ENCODE data around the gene SECTM1. TPM values are rescaled to one million over a fixed set of nuclear protein-coding genes. Genes with fewer than 3 reads are reported as not detected.

SECTM1 gene
- total and polyA plus RNA-seq, 2 experiments from 2014 or later, result 9.7 to 15.0 TPM

DNA sequence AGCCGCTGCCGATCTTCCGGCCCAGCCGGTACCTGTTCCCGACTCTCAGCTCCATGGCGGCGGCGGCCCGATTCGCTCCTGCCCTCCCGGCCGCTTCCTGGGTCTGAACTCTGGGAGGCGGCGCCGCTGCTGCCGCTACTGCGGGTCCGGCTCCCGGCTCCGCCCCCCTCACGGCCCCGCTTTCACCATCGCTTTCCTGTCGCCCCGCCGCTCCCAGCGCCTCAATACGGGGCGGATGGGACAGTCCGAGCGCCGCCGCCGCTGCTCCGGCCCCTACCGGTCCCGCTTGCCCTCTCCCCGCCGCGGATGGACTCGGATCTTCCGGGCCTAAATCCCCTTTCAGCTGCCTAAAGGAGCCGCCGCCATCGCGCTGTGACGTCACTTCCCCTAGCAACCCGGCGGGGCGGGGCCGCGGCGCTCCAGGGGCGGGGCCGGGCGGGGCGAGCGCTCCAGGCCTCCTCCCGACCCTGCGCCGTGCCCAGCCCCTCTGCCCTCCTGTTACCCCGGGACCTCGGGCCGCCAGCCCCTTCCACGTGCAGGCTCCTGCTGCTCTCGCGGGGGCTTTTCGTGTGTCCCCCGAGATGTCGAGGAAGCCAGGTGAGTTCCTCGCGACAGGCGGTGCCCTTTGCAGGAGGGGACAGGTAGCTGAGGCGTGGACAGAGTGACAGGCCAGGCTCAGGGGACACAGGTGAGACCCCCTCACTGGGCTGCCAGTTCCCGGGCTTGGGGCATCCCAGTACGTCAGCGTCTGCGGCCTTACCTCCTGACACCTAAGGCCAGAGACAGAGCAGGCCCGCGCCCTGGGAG lies 60.0 kb downstream of the SECTM1 start, which contains the start of gene CSNK1D:
Gene CSNK1D, minus strand, starts transcription at position 374 of the 807 bp plus-strand sequence. Its CDS starts 319 bp downstream, at position 55.
- peaks cover 56% of the 10 kb centered on the region for H3K79me2 ChIP-seq
- DNase-seq (ENCODE audit: low spot score), result peak; percentile 97
- no peaks in the 10 kb centered on the region for H3K9me3 ChIP-seq (ENCODE audit: low read depth)
- H4K20me1 ChIP-seq (ENCODE audit: insufficient read depth, poor library complexity, severe bottlenecking), result peaks cover 41% of the 10 kb centered on the region
- 16% methylated on average over 22 of the region's 80 CpGs for WGBS (ENCODE audit: low lambda C conversion rate, missing lambda C conversion rate)
- no peaks in the 10 kb centered on the region for H3K27me3 ChIP-seq
- TF ChIP-seq EZH2 (IDR thresholded peaks at IDR 0.05; ENCODE audit: borderline replicate concordance) (no peak), EZH2phosphoT487 (IDR thresholded peaks at IDR 0.05; ENCODE audit: low read depth, severe bottlenecking, unreplicated experiment) (no peak)
- TF ChIP-seq, protein P1, sequence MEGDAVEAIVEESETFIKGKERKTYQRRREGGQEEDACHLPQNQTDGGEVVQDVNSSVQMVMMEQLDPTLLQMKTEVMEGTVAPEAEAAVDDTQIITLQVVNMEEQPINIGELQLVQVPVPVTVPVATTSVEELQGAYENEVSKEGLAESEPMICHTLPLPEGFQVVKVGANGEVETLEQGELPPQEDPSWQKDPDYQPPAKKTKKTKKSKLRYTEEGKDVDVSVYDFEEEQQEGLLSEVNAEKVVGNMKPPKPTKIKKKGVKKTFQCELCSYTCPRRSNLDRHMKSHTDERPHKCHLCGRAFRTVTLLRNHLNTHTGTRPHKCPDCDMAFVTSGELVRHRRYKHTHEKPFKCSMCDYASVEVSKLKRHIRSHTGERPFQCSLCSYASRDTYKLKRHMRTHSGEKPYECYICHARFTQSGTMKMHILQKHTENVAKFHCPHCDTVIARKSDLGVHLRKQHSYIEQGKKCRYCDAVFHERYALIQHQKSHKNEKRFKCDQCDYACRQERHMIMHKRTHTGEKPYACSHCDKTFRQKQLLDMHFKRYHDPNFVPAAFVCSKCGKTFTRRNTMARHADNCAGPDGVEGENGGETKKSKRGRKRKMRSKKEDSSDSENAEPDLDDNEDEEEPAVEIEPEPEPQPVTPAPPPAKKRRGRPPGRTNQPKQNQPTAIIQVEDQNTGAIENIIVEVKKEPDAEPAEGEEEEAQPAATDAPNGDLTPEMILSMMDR (IDR thresholded peaks at IDR 0.05; ENCODE audit: poor library complexity), result no peak
- H2AFZ ChIP-seq, result peak within 1 kb of the TSS; percentile 63
- H3K4me2 ChIP-seq, result peak within 1 kb of the TSS; percentile 99
- H3K4me3 ChIP-seq, result peak within 1 kb of the TSS; percentile 100
- H3K27ac ChIP-seq, result peak within 1 kb of the TSS; percentile 100
- H3K36me3 ChIP-seq (replicated peaks; ENCODE audit: insufficient read depth, low read depth), result no peaks in the 10 kb centered on the region
- peaks cover 53% of the 10 kb centered on the region for H3K4me1 ChIP-seq (ENCODE audit: insufficient read depth)
- H3K9me2 ChIP-seq (replicated peaks; ENCODE audit: insufficient read depth), result no peaks in the 10 kb centered on the region

DNA sequence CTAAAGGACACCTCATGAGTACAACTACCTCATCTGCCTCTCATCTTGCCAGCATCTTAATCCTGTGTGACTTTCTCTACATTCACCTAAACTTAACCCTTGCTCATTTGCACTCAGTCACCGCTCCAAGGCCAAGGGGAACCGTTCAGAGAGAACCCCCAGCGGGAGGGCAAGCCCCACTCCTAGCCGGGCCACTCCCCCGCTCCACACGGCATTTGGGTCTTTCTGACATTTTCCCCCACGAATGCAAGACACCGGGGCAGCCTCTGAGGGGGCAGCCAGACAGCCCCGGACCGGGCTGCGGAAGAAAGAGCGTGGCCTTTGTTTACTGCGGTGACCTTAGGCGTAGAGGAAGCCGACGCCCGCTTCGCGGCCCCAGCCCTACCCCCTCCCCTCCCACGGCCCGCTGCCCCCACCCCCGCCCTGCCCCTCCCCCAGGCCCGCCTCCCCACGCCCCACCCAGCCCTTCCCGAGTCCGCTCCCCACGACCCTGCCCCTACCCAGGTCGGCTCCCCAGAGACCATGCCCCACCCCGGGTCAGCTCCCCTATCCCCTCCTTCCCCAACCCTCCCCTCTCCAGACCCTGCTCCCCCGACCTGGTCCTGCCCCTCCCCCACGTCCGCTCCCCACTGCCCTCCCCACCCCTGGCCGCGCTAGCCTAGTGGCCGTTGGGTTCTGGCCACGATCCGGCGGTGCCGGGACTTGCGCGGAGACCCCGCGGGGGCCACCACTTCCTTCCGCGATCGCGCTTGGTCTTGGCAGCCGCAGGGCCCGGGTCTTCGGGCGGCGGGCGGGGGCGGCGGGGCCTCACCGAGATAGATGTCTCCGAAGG lies 60.9 kb downstream of the SECTM1 start:
- H3K4me2 ChIP-seq, result peak overlapping the region; percentile 99
- H3K27ac ChIP-seq, result peak overlapping the region; percentile 100
- TF ChIP-seq EZH2phosphoT487 (IDR thresholded peaks at IDR 0.05; ENCODE audit: low read depth, severe bottlenecking, unreplicated experiment) (no peak), EZH2 (IDR thresholded peaks at IDR 0.05; ENCODE audit: borderline replicate concordance) (no peak)
- TF ChIP-seq, protein P1 (IDR thresholded peaks at IDR 0.05; ENCODE audit: poor library complexity), result no peak
- H3K4me1 ChIP-seq (ENCODE audit: insufficient read depth), result peaks cover 61% of the 10 kb centered on the region
- no peaks in the 10 kb centered on the region for H3K9me2 ChIP-seq (replicated peaks; ENCODE audit: insufficient read depth)
- H3K9me3 ChIP-seq (ENCODE audit: low read depth), result no peaks in the 10 kb centered on the region
- DNase-seq (ENCODE audit: low spot score), result peak; percentile 53
- H3K79me2 ChIP-seq, result peaks cover 64% of the 10 kb centered on the region
- H3K27me3 ChIP-seq, result no peaks in the 10 kb centered on the region
- peak overlapping the region; percentile 63 for H2AFZ ChIP-seq
- WGBS (ENCODE audit: low lambda C conversion rate, missing lambda C conversion rate), result 1% methylated on average over 23 of the region's 57 CpGs
- H3K4me3 ChIP-seq, result peak overlapping the region; percentile 100
- H4K20me1 ChIP-seq (ENCODE audit: insufficient read depth, poor library complexity, severe bottlenecking), result peaks cover 50% of the 10 kb centered on the region
- H3K36me3 ChIP-seq (replicated peaks; ENCODE audit: insufficient read depth, low read depth), result no peaks in the 10 kb centered on the region

DNA sequence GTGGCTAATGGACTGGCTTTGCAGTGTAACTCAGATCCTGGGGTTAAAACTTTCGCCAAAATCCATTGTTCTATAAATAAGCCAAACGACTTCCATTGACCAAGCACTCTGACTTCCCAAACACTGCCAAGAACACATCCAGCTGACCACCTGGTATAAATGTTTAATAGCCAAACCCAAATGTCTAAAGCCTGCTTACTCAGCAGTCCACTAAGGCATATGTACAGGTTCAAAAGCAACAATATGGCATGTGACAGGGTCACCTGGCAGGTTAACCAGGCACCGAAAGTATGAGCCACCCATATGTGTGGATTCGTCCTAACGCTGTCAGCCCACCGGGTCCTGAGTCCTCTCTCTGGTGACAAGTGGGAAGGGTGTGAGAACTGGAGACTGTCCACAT lies 62.2 kb downstream of the SECTM1 start:
- peak overlapping the region; percentile 100 for H3K27ac ChIP-seq
- H3K4me1 ChIP-seq (ENCODE audit: insufficient read depth), result peaks cover 66% of the 10 kb centered on the region
- H2AFZ ChIP-seq, result no peak overlapping the region
- H4K20me1 ChIP-seq (ENCODE audit: insufficient read depth, poor library complexity, severe bottlenecking), result peaks cover 63% of the 10 kb centered on the region
- peak overlapping the region; percentile 99 for H3K4me2 ChIP-seq
- WGBS (ENCODE audit: low lambda C conversion rate, missing lambda C conversion rate), result 92% methylated on average over 6 of the region's 6 CpGs
- H3K4me3 ChIP-seq, result no peak overlapping the region
- H3K9me3 ChIP-seq (ENCODE audit: low read depth), result no peaks in the 10 kb centered on the region
- DNase-seq (ENCODE audit: low spot score), result no peak
- TF ChIP-seq EZH2 (IDR thresholded peaks at IDR 0.05; ENCODE audit: borderline replicate concordance) (no peak), EZH2phosphoT487 (IDR thresholded peaks at IDR 0.05; ENCODE audit: low read depth, severe bottlenecking, unreplicated experiment) (no peak)
- TF ChIP-seq, protein P1 (IDR thresholded peaks at IDR 0.05; ENCODE audit: poor library complexity), result no peak
- no peaks in the 10 kb centered on the region for H3K9me2 ChIP-seq (replicated peaks; ENCODE audit: insufficient read depth)
- no peaks in the 10 kb centered on the region for H3K27me3 ChIP-seq
- H3K36me3 ChIP-seq (replicated peaks; ENCODE audit: insufficient read depth, low read depth), result no peaks in the 10 kb centered on the region
- H3K79me2 ChIP-seq, result peaks cover 74% of the 10 kb centered on the region

Other genes with a start within 250 kb of the SECTM1 start
- gene FASN, start 235.5 kb downstream of the SECTM1 start, total RNA-seq, result 67.2 and 118 TPM in 2 replicates
- gene FASN, start 235.5 kb downstream of the SECTM1 start, polyA plus RNA-seq, result 71.5 and 77.6 TPM in 2 replicates
- 10.0 and 15.7 TPM in 2 replicates for gene CCDC57, start 120.9 kb downstream of the SECTM1 start, total RNA-seq
- gene CCDC57, start 120.9 kb downstream of the SECTM1 start, polyA plus RNA-seq, result 29.8 and 49.5 TPM in 2 replicates
- 240 and 290 TPM in 2 replicates for gene SLC16A3, start 104.7 kb downstream of the SECTM1 start, total RNA-seq
- gene SLC16A3, start 104.7 kb downstream of the SECTM1 start, polyA plus RNA-seq, result 114 and 125 TPM in 2 replicates
- gene CSNK1D, start 60.1 kb downstream of the SECTM1 start, total RNA-seq, result 55.7 and 72.5 TPM in 2 replicates
- 152 and 193 TPM in 2 replicates for gene CSNK1D, start 60.1 kb downstream of the SECTM1 start, polyA plus RNA-seq
- gene CD7, start 16.2 kb downstream of the SECTM1 start, total RNA-seq, result 0.64 and 1.8 TPM in 2 replicates
- gene CD7, start 16.2 kb downstream of the SECTM1 start, polyA plus RNA-seq, result 7.0 and 7.8 TPM in 2 replicates
- not detected in 2 replicates for gene TEX19, start 25.5 kb upstream of the SECTM1 start, total RNA-seq
- not detected in 2 replicates for gene TEX19, start 25.5 kb upstream of the SECTM1 start, polyA plus RNA-seq
- 0.10 TPM in 1 of 2 replicates, not detected in the other for gene UTS2R, start 38.0 kb upstream of the SECTM1 start, total RNA-seq
- not detected in 2 replicates for gene UTS2R, start 38.0 kb upstream of the SECTM1 start, polyA plus RNA-seq
- gene HEXD, start 84.6 kb upstream of the SECTM1 start, total RNA-seq, result 27.7 and 32.6 TPM in 2 replicates
- gene HEXD, start 84.6 kb upstream of the SECTM1 start, polyA plus RNA-seq, result 46.0 and 58.0 TPM in 2 replicates
- 30.5 and 33.4 TPM in 2 replicates for gene OGFOD3, start 84.8 kb upstream of the SECTM1 start, total RNA-seq
- 25.4 and 25.7 TPM in 2 replicates for gene OGFOD3, start 84.8 kb upstream of the SECTM1 start, polyA plus RNA-seq
- 61.9 and 64.6 TPM in 2 replicates for gene CYBC1, start 117.0 kb upstream of the SECTM1 start, total RNA-seq
- gene CYBC1, start 117.0 kb upstream of the SECTM1 start, polyA plus RNA-seq, result 76.6 and 81.6 TPM in 2 replicates
- 43.9 and 54.9 TPM in 2 replicates for gene NARF, start 125.0 kb upstream of the SECTM1 start, total RNA-seq
- gene NARF, start 125.0 kb upstream of the SECTM1 start, polyA plus RNA-seq, result 91.8 and 96.2 TPM in 2 replicates
- gene FOXK2, start 186.0 kb upstream of the SECTM1 start, total RNA-seq, result 30.2 and 40.9 TPM in 2 replicates
- gene FOXK2, start 186.0 kb upstream of the SECTM1 start, polyA plus RNA-seq, result 29.5 and 37.7 TPM in 2 replicates

Data from hepatocyte (in vitro differentiated cells).